SJSA1 (cell line): ENCODE data around the gene ZDHHC14. TPM values are rescaled to one million over a fixed set of nuclear protein-coding genes. Genes with fewer than 3 reads are reported as not detected.

Experiments
- DNase-seq, 2 experiments: peaks; one replicate each; pipeline ENCODE4 v3.0.0-alpha.2; 2015 to 2020; ENCODE audit warnings: low spot score in 2 of 2, low read depth in 1 of 2
- H3K27ac ChIP-seq: fragments of 250-450 bp; sonication (Bioruptor Pico); 2 replicates; pipeline ENCODE4 v1.5.1; 2020; ENCODE audit warnings: mild to moderate bottlenecking, moderate library complexity
- H3K27me3 ChIP-seq: fragments of 250-450 bp; sonication (Bioruptor Pico); replicated peaks from 2 replicates; pipeline ENCODE4 v1.5.1; 2020; ENCODE audit warnings: mild to moderate bottlenecking, moderate library complexity
- H3K36me3 ChIP-seq: fragments of 250-450 bp; sonication (Bioruptor Pico); 2 replicates; pipeline ENCODE4 v1.5.1; 2020; ENCODE audit warnings: mild to moderate bottlenecking
- H3K4me1 ChIP-seq: fragments of 250-450 bp; sonication (Bioruptor Pico); replicated peaks from 2 replicates; pipeline ENCODE4 v1.6.1; 2021; ENCODE audit warnings: mild to moderate bottlenecking
- H3K4me3 ChIP-seq: fragments of 250-450 bp; sonication (Bioruptor Pico); 2 replicates; pipeline ENCODE4 v1.5.1; 2020; ENCODE audit warnings: mild to moderate bottlenecking
- H3K9me3 ChIP-seq: fragments of 250-450 bp; sonication (Bioruptor Pico); replicated peaks from 2 replicates; pipeline ENCODE4 v1.5.1; 2020; ENCODE audit warnings: mild to moderate bottlenecking
- total RNA-seq: library from RNA; depleted of rRNA; stranded (reverse); fragments of >200 nt; shearing (Covaris generic); gene quantifications from 2 replicates; pipeline ENCODE4 v1.2.3, GENCODE V29; 2014

Gene ZDHHC14
- total RNA-seq, 1 experiment from 2014 or later = 8.4 TPM

GRCh38 chr6:157650801-157651200 is 269.8 kb downstream of the ZDHHC14 start:
- Histone ChIP-seq H3K9me3 (no peaks in the 10 kb centered on the region), H3K27ac (no peak overlapping the region), H3K4me1 (no peaks in the 10 kb centered on the region), H3K36me3 (0 out of 2 replicates have a peak, but pooled peaks cover 3% of the 10 kb centered on the region), H3K4me3 (no peak overlapping the region), H3K27me3 (no peaks in the 10 kb centered on the region)
- no peak for DNase-seq

GRCh38 chr6:157651731-157652490 is 270.9 kb downstream of the ZDHHC14 start:
- Histone ChIP-seq H3K9me3 (no peaks in the 10 kb centered on the region), H3K27me3 (no peaks in the 10 kb centered on the region), H3K4me3 (no peak overlapping the region), H3K36me3 (0 out of 2 replicates have a peak, but pooled peaks cover 3% of the 10 kb centered on the region), H3K4me1 (no peaks in the 10 kb centered on the region), H3K27ac (no peak overlapping the region)
- DNase-seq = no peak

GRCh38 chr6:157652601-157653363 is 271.8 kb downstream of the ZDHHC14 start:
- no peaks in the 10 kb centered on the region for H3K27me3 ChIP-seq
- no peak for DNase-seq
- no peaks in the 10 kb centered on the region for H3K9me3 ChIP-seq
- H3K27ac ChIP-seq = no peak overlapping the region
- H3K4me1 ChIP-seq = no peaks in the 10 kb centered on the region
- H3K36me3 ChIP-seq = 0 out of 2 replicates have a peak, but pooled peaks cover under 1% of the 10 kb centered on the region
- no peak overlapping the region for H3K4me3 ChIP-seq

- Histone ChIP-seq H3K4me3 (no peak overlapping the region), H3K27me3 (no peaks in the 10 kb centered on the region), H3K36me3 (no peaks in the 10 kb centered on the region), H3K4me1 (no peaks in the 10 kb centered on the region), H3K9me3 (no peaks in the 10 kb centered on the region), H3K27ac (no peak overlapping the region)
- DNase-seq = no peak
These were observed 272.5 kb downstream of the ZDHHC14 start for GRCh38 chr6:157653521-157653920.

- Histone ChIP-seq H3K27me3 (no peaks in the 10 kb centered on the region), H3K9me3 (no peaks in the 10 kb centered on the region), H3K4me3 (no peak overlapping the region), H3K27ac (no peak overlapping the region), H3K4me1 (no peaks in the 10 kb centered on the region), H3K36me3 (no peaks in the 10 kb centered on the region)
- no peak for DNase-seq
These were observed 274.1 kb downstream of the ZDHHC14 start for GRCh38 chr6:157655139-157655538.

GRCh38 chr6:157656437-157656997 is 275.5 kb downstream of the ZDHHC14 start:
- H3K27ac ChIP-seq = no peak overlapping the region
- H3K4me1 ChIP-seq = no peaks in the 10 kb centered on the region
- H3K36me3 ChIP-seq = no peaks in the 10 kb centered on the region
- H3K27me3 ChIP-seq = no peaks in the 10 kb centered on the region
- DNase-seq = no peak
- H3K4me3 ChIP-seq = no peak overlapping the region
- no peaks in the 10 kb centered on the region for H3K9me3 ChIP-seq

- Histone ChIP-seq H3K27me3 (no peaks in the 10 kb centered on the region), H3K27ac (no peak overlapping the region), H3K9me3 (no peaks in the 10 kb centered on the region), H3K36me3 (no peaks in the 10 kb centered on the region), H3K4me3 (no peak overlapping the region), H3K4me1 (no peaks in the 10 kb centered on the region)
- DNase-seq = no peak
These were observed 276.8 kb downstream of the ZDHHC14 start for GRCh38 chr6:157657754-157658153.

GRCh38 chr6:157658301-157658700 is 277.3 kb downstream of the ZDHHC14 start:
- DNase-seq = no peak
- Histone ChIP-seq H3K4me1 (no peaks in the 10 kb centered on the region), H3K36me3 (no peaks in the 10 kb centered on the region), H3K9me3 (no peaks in the 10 kb centered on the region), H3K27me3 (no peaks in the 10 kb centered on the region), H3K4me3 (no peak overlapping the region), H3K27ac (no peak overlapping the region)

- Histone ChIP-seq H3K4me1 (no peaks in the 10 kb centered on the region), H3K36me3 (no peaks in the 10 kb centered on the region), H3K27ac (no peak overlapping the region), H3K4me3 (no peak overlapping the region), H3K9me3 (no peaks in the 10 kb centered on the region), H3K27me3 (no peaks in the 10 kb centered on the region)
- DNase-seq = no peak
These were observed 278.7 kb downstream of the ZDHHC14 start for GRCh38 chr6:157659536-157660271.

- DNase-seq = no peak
- H3K27ac ChIP-seq = no peak overlapping the region
- no peaks in the 10 kb centered on the region for H3K36me3 ChIP-seq
- no peak overlapping the region for H3K4me3 ChIP-seq
- H3K9me3 ChIP-seq = no peaks in the 10 kb centered on the region
- H3K27me3 ChIP-seq = no peaks in the 10 kb centered on the region
- H3K4me1 ChIP-seq = no peaks in the 10 kb centered on the region
These were observed 279.4 kb downstream of the ZDHHC14 start for GRCh38 chr6:157660414-157660813.

GRCh38 chr6:157661652-157662051 is 280.7 kb downstream of the ZDHHC14 start:
- H3K4me3 ChIP-seq = no peak overlapping the region
- no peaks in the 10 kb centered on the region for H3K27me3 ChIP-seq
- H3K4me1 ChIP-seq = no peaks in the 10 kb centered on the region
- no peak for DNase-seq
- no peak overlapping the region for H3K27ac ChIP-seq
- no peaks in the 10 kb centered on the region for H3K9me3 ChIP-seq
- H3K36me3 ChIP-seq = no peaks in the 10 kb centered on the region

- Histone ChIP-seq H3K36me3 (no peaks in the 10 kb centered on the region), H3K27ac (no peak overlapping the region), H3K4me3 (no peak overlapping the region), H3K4me1 (0 out of 2 replicates have a peak, but pooled peaks cover 6% of the 10 kb centered on the region), H3K9me3 (no peaks in the 10 kb centered on the region), H3K27me3 (no peaks in the 10 kb centered on the region)
- DNase-seq = no peak
These were observed 282.3 kb downstream of the ZDHHC14 start for GRCh38 chr6:157663261-157663660.

- no peak for DNase-seq
- Histone ChIP-seq H3K27ac (no peak overlapping the region), H3K27me3 (no peaks in the 10 kb centered on the region), H3K9me3 (no peaks in the 10 kb centered on the region), H3K4me1 (peaks cover 14% of the 10 kb centered on the region), H3K4me3 (no peak overlapping the region), H3K36me3 (no peaks in the 10 kb centered on the region)
These were observed 284.2 kb downstream of the ZDHHC14 start for GRCh38 chr6:157665180-157665579.
